Left ventricle myocardium inferior (tissue), 1 donor: ENCODE measurements around the gene MYO5B. TPM values are rescaled to one million over a fixed set of nuclear protein-coding genes. Genes with fewer than 3 reads are reported as not detected.

Experiments
- DNase-seq: peaks from one replicate; pipeline ENCODE4 v3.0.0-alpha.2; 2020
- H3K27ac ChIP-seq: fragments of 200-600 bp; replicated peaks from 2 replicates; pipeline ENCODE4 v1.8.0; 2021
- H3K27me3 ChIP-seq: fragments of 200-600 bp; 2 replicates; pipeline ENCODE4 v1.8.0; 2021; ENCODE audit warnings: low read depth
- H3K36me3 ChIP-seq: fragments of 200-600 bp; 2 replicates; pipeline ENCODE4 v1.8.0; 2021
- H3K4me1 ChIP-seq: fragments of 200-600 bp; 2 replicates; pipeline ENCODE4 v1.8.0; 2021
- H3K4me3 ChIP-seq: fragments of 200-600 bp; 2 replicates; pipeline ENCODE4 v1.8.0; 2021; ENCODE audit warnings: mild to moderate bottlenecking, moderate library complexity
- H3K9me3 ChIP-seq: fragments of 200-600 bp; replicated peaks from 2 replicates; pipeline ENCODE4 v1.8.0; 2021
- intact Hi-C: fragments of 100-400 bp; cut with micrococcal nuclease; formaldehyde crosslinking; loops from one replicate; pipeline ENCODE4 v1.11.0; 2022
- total RNA-seq: library from RNA; stranded (reverse); fragmentation: NEBNext Ultra II Directional; extraction: Animal tissue kit (Norgen Biotek cat#: 25700); gene quantifications from one replicate; pipeline ENCODE4 v1.2.1, GENCODE V29; 2021
- TF ChIP-seq, protein P1 (sequence below): fragments of 200-600 bp; IDR thresholded peaks from 2 replicates; pipeline ENCODE4 v1.8.0; 2021; ENCODE audit warnings: antibody characterized with exemption, mild to moderate bottlenecking, borderline replicate concordance
- donor health status: DM: no; HTN: yes; CAD: no; lungs with severe emphysema.

The MYO5B gene
- total RNA-seq, 1 donor from 2014 or later = 0.44 TPM

DNA sequence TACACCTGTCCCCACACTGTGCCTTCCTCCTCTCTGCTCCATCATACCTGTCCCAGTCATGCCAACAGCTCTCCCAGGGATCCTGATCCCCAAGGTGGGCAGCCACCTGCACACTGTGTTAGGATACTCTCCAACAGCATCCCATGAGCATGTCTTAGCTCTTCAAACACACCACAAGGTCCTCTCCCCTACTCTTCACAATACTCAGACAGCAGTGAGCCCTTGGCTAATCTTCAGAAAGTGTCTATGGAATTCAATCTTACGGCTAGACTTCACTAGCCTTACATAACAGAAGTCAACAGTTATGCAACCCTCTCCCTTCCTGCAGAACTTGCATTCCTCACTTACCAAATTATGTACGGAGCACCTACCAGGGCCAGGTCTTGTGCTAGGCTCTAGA lies 79.9 kb downstream of the MYO5B start:
- Histone ChIP-seq H3K27ac (no peak overlapping the region), H3K4me1 (no peaks in the 10 kb centered on the region), H3K9me3 (no peaks in the 10 kb centered on the region), H3K27me3 (peaks cover 56% of the 10 kb centered on the region), H3K36me3 (no peaks in the 10 kb centered on the region), H3K4me3 (no peak overlapping the region)
- no peak for DNase-seq
- TF ChIP-seq, protein P1, sequence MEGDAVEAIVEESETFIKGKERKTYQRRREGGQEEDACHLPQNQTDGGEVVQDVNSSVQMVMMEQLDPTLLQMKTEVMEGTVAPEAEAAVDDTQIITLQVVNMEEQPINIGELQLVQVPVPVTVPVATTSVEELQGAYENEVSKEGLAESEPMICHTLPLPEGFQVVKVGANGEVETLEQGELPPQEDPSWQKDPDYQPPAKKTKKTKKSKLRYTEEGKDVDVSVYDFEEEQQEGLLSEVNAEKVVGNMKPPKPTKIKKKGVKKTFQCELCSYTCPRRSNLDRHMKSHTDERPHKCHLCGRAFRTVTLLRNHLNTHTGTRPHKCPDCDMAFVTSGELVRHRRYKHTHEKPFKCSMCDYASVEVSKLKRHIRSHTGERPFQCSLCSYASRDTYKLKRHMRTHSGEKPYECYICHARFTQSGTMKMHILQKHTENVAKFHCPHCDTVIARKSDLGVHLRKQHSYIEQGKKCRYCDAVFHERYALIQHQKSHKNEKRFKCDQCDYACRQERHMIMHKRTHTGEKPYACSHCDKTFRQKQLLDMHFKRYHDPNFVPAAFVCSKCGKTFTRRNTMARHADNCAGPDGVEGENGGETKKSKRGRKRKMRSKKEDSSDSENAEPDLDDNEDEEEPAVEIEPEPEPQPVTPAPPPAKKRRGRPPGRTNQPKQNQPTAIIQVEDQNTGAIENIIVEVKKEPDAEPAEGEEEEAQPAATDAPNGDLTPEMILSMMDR = no peak
- intact Hi-C loops = no loop called here

DNA sequence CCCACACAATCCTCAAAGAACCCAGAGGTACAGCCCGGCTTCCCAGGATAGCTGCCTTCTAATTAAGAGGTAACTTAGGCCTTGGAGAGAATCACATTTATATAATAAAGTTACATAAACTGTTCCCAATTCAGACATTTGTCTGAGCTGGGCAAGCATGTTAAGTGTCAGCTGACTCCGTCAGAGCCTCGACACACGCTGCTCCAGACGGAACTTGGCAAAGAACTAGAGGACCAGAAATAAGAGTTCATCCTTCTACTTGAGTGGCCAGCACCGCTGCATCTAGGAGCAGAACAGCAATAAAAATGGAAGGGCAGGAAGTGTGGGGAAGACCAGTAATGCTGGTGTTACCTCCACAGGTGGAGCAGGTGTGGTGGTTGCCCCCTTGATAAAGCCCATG lies 80.5 kb downstream of the MYO5B start:
- Histone ChIP-seq H3K9me3 (no peaks in the 10 kb centered on the region), H3K27me3 (peaks cover 57% of the 10 kb centered on the region), H3K36me3 (no peaks in the 10 kb centered on the region), H3K4me3 (no peak overlapping the region), H3K4me1 (no peaks in the 10 kb centered on the region), H3K27ac (no peak overlapping the region)
- no peak for DNase-seq
- intact Hi-C loops = no loop called here
- TF ChIP-seq, protein P1 = no peak

DNA sequence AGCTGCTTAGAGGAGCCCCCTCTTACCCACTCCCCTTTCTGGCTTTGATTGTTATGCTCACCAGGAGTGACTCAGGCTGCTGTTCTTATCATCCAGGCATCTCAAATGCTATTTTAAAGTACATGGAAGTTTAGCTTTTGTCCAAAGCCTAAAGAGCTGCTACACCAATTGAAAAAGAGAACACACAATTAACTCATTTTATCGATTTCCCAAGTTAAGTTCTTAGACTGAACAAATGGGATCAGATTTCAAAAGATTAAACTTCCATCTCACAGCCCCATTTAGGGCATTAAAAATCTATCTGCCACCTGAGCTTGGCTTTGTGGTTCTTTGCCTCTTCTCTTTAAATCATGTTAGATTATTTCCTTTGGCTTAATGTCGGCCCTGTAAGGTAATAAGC lies 81.2 kb downstream of the MYO5B start:
- Histone ChIP-seq H3K36me3 (no peaks in the 10 kb centered on the region), H3K9me3 (no peaks in the 10 kb centered on the region), H3K27ac (no peak overlapping the region), H3K4me1 (no peaks in the 10 kb centered on the region), H3K27me3 (peaks cover 57% of the 10 kb centered on the region), H3K4me3 (no peak overlapping the region)
- intact Hi-C loops = no loop called here
- TF ChIP-seq, protein P1 = no peak
- no peak for DNase-seq

DNA sequence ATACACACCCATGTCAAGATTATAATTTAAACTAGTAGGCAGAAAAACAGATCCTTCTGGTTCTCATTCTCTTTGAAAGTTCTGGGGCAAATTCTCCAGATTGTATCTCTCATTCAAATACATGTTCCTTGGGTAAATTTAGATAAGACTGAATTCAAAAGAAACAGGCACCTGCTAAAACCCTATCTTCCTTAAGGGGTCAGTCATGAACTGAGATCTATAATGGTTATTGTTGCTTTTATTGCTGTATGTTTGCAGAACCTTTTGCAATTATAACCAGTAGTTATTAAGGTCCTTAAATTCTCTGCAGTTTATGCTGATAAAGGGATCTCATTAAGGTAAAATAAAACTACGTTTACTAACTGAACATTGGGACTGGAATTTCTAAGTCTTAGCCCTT lies 83.5 kb downstream of the MYO5B start:
- intact Hi-C loops = no loop called here
- no peak for DNase-seq
- TF ChIP-seq, protein P1 = no peak
- H3K27ac ChIP-seq = no peak overlapping the region
- peaks cover 51% of the 10 kb centered on the region for H3K27me3 ChIP-seq
- H3K4me3 ChIP-seq = no peak overlapping the region
- no peaks in the 10 kb centered on the region for H3K9me3 ChIP-seq
- no peaks in the 10 kb centered on the region for H3K4me1 ChIP-seq
- H3K36me3 ChIP-seq = no peaks in the 10 kb centered on the region

DNA sequence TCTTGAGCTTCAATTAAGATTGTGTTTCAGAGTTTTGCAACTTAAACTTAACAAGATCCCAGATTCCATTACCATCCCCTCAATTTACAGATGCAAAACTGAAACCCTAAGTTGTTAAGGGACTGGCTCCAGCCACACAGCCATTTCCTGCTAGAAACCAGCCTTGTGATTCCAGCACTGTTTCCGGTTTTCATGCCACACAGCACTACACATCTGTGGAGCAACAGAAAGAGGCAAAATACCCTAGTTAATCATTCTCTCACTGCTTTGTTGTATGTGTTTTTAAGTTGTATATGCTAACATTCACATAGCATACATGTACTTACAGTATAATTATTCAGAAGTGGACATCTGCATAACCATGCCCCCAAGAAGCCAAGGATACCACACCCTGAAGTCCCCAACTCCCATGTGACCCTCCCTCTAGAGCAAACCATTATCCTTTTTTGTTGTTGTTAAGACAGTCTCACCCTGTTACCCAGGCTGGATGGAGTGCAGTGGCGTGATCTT lies 87.4 kb downstream of the MYO5B start:
- no peaks in the 10 kb centered on the region for H3K9me3 ChIP-seq
- no peak for DNase-seq
- H3K4me3 ChIP-seq = no peak overlapping the region
- no peak overlapping the region for H3K27ac ChIP-seq
- no peaks in the 10 kb centered on the region for H3K4me1 ChIP-seq
- intact Hi-C loops = no loop called here
- no peaks in the 10 kb centered on the region for H3K36me3 ChIP-seq
- TF ChIP-seq, protein P1 = no peak
- peaks cover 53% of the 10 kb centered on the region for H3K27me3 ChIP-seq

DNA sequence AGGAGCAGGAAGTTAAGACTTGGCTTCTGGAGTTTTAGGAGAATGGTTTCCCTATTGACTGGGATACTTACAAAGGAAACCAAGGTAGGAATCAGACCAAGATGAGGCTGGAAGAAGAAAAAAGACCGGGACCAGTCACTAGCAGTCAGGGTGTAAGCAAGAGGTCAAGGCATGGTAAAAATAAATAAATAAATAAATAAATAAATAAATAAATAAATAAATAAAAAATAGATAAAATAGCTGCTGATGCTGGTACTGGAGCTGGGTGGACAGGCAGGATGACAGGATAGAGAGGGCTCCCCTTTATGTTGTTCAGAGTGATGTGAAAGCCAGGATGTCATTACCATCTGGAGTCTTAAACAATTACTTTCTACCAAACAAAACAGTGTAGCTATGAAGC lies 89.9 kb downstream of the MYO5B start:
- DNase-seq = no peak
- no peaks in the 10 kb centered on the region for H3K36me3 ChIP-seq
- no peak overlapping the region for H3K27ac ChIP-seq
- H3K4me3 ChIP-seq = no peak overlapping the region
- no peaks in the 10 kb centered on the region for H3K9me3 ChIP-seq
- TF ChIP-seq, protein P1 = no peak
- H3K27me3 ChIP-seq = peaks cover 61% of the 10 kb centered on the region
- intact Hi-C loops = no loop called here
- no peaks in the 10 kb centered on the region for H3K4me1 ChIP-seq
